ENCODE data around the gene SPACA6.
"Not testable (repeated sequence)": the region's sequence is repeated elsewhere in the genome, so short reads cannot be mapped to it uniquely, and the experiment has no call there.

The SPACA6 gene

GRCh38 chr19:51706885-51707284 lies 13.8 kb downstream of the SPACA6 start:
- no peak for DNase-seq

- DNase-seq = no peak
Measured at GRCh38 chr19:51708811-51709210, 15.7 kb downstream of the SPACA6 start.

- no peak for DNase-seq
Measured at GRCh38 chr19:51709575-51709974, 16.4 kb downstream of the SPACA6 start.

GRCh38 chr19:51710163-51710562 lies 17.0 kb downstream of the SPACA6 start:
- no peak for DNase-seq

GRCh38 chr19:51711702-51712101 lies 18.6 kb downstream of the SPACA6 start:
- no peak for DNase-seq

GRCh38 chr19:51712461-51713081 lies 19.4 kb downstream of the SPACA6 start:
- DNase-seq = peak; percentile 59

- DNase-seq = no peak
Measured at GRCh38 chr19:51713319-51714285, 20.5 kb downstream of the SPACA6 start.

- DNase-seq = no peak
Measured at GRCh38 chr19:51714848-51715247, 21.7 kb downstream of the SPACA6 start.

GRCh38 chr19:51715850-51716249 lies 22.7 kb downstream of the SPACA6 start:
- DNase-seq = no peak

GRCh38 chr19:51716925-51717324 lies 23.8 kb downstream of the SPACA6 start:
- DNase-seq = no peak

GRCh38 chr19:51719251-51719988 lies 26.3 kb downstream of the SPACA6 start:
- DNase-seq = no peak

GRCh38 chr19:51721905-51722304 lies 28.8 kb downstream of the SPACA6 start:
- DNase-seq = peak; percentile 73

- DNase-seq = peak; percentile 87
Measured at GRCh38 chr19:51722492-51722891, 29.4 kb downstream of the SPACA6 start.

GRCh38 chr19:51724543-51724942 lies 31.4 kb downstream of the SPACA6 start:
- DNase-seq = no peak

- no peak for DNase-seq
Measured at GRCh38 chr19:51726049-51726448, 32.9 kb downstream of the SPACA6 start.

GRCh38 chr19:51727349-51727880 lies 34.3 kb downstream of the SPACA6 start:
- no peak for DNase-seq

- DNase-seq = no peak
Measured at GRCh38 chr19:51729781-51730180, 36.7 kb downstream of the SPACA6 start.

GRCh38 chr19:51733742-51734522 lies 40.8 kb downstream of the SPACA6 start:
- no peak for DNase-seq

- DNase-seq = no peak
Measured at GRCh38 chr19:51735759-51736449, 42.8 kb downstream of the SPACA6 start.

GRCh38 chr19:51737389-51737788 lies 44.3 kb downstream of the SPACA6 start:
- DNase-seq = no peak

- no peak for DNase-seq
Measured at GRCh38 chr19:51737924-51738323, 44.8 kb downstream of the SPACA6 start.

- not testable (repeated sequence) for DNase-seq
Measured at GRCh38 chr19:51738523-51738922, 45.4 kb downstream of the SPACA6 start.
